Measurements from ENCODE around the gene HOTAIR. TPM values are rescaled to one million over a fixed set of nuclear protein-coding genes. Genes with fewer than 3 reads are reported as not detected.
A peak's percentile ranks its signal among the peaks of the same experiment; 100 is the strongest.

Gene HOTAIR
- polyA plus RNA-seq, 1 donor = 7.6 TPM

DNA sequence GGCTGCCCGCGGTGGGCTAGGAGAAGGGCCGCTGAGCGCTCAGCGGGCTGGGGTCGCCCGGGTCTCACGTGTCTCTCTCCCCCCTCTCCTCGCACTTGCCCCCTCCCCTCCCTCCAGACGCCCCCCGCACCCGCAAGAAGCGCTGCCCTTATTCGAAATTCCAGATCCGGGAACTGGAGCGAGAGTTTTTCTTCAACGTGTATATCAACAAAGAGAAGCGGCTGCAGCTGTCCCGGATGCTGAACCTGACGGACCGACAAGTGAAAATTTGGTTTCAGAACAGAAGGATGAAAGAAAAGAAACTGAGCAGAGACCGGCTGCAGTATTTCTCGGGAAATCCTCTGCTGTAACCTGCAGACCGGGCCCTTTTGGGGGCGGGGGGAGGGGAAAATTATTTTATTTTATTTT, 314 bp upstream of the HOTAIR start:
- DNase-seq = peak; percentile 42

DNA sequence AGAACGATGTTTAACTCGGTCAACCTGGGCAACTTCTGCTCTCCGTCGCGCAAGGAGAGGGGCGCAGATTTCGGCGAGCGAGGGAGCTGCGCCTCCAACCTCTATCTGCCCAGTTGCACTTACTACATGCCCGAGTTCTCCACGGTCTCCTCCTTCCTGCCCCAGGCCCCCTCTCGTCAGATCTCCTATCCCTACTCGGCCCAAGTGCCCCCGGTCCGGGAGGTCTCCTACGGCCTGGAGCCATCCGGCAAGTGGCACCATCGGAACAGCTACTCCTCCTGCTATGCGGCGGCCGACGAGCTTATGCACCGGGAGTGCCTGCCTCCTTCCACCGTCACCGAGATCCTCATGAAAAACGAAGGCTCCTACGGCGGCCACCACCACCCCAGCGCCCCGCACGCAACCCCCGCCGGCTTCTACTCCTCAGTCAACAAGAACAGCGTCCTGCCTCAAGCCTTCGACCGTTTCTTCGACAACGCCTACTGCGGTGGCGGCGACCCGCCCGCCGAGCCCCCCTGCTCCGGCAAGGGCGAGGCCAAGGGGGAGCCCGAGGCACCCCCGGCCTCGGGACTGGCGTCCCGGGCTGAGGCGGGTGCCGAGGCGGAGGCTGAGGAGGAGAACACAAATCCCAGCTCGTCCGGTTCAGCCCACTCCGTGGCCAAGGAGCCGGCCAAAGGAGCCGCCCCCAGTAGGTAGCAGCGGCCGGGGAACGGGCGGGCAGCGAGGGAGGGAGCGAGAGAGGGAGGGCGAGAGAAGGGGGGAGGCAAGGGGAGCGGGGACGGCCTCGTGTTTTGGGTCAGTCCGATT, 1.3 kb downstream of the HOTAIR start:
- DNase-seq = peak; percentile 66

DNA sequence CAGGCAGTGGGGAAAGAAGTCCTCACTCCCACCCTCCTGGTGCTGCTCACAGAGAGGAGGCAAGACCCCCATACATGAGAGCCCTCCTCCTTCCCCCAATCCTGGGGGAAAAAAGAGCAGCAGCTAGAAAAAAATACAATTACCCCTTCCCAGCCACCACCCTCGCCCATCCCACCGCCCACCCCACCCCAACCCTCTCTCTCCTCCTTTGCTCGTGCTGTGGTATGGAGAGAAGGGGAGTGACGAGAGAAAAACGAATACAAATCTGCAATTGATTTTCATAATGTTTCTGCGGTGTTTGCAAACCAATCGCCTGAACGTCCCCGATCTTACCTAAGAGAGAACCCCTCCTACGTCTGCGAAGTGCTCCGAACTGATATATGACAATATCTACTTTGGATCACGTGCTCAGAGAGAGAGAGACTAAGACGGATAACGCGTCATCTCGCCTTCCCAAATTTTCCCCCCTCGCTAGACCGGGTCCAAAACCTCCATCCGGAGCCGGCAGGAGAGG, 2.0 kb downstream of the HOTAIR start, which contains the start of gene HOXC11:
Gene HOXC11 (plus strand): TSS at position 405 of the 514 bp plus-strand sequence. CDS start 116 bp downstream, outside the sequence.
- DNase-seq = no peak

DNA sequence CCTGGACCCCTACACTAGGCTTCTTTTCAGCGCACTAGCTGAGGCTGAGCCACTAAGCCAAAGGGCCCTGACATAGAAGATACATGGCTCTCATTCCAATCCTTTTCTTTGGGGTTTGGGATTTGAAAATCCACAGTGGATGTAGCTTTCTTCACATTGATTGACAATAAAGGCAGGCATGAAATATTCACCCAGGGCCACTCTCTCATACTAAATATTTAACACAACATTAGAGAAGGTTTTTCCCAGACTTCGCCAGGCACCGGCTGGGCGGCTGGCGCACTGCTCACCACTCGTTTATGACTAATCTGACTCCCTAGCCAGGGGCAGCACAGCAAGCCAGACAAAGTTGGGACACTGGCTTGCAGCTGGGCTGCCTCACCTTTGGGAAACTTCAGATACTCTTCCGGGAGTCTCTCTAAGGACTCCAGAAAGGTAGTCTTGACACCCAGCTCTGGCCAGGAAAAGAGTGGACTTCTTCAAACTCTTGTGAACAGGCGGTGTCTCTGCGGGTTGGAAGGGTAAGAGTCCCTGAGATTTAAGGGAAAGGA, 2.5 kb downstream of the HOTAIR start:
- DNase-seq = no peak

DNA sequence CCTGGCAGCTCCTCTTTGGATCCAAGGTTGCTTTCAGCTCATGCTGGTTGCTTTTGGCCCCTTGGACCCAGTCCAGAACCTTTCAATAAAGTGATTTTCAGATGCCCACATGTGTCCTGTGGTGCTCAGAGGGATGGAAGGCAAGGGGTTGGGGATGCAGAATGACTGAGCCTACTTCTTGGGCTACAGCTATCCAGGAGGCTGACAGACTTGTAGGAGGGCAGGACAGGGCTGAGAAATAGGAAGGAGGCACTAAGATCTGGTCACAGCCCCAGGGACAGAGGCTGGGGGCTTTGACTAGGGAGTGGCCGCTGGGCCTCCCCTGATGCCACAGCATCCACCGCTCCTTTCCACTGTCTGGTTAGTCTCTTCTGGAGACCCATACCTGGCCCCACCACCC, 3.1 kb downstream of the HOTAIR start:
- no peak for DNase-seq

DNA sequence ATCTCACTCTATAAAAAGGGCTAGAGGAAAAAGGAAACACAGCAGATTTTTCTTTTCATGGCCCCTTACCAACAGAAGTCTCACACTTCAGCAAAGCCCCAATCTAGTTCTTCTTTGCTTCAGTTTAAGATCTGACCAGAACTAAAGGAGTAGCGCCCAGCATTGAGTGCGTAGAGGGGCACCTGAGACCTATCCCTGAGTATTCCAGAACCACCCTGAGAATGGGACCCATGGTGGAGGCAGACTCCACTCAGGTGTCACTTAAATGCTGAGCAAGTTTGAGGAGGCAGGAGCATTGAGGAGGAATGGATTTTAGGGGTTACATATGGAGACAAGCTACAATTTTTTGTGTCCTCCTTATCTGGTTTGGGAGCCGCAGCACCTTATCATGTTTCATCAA, 3.6 kb downstream of the HOTAIR start:
- DNase-seq = no peak

DNA sequence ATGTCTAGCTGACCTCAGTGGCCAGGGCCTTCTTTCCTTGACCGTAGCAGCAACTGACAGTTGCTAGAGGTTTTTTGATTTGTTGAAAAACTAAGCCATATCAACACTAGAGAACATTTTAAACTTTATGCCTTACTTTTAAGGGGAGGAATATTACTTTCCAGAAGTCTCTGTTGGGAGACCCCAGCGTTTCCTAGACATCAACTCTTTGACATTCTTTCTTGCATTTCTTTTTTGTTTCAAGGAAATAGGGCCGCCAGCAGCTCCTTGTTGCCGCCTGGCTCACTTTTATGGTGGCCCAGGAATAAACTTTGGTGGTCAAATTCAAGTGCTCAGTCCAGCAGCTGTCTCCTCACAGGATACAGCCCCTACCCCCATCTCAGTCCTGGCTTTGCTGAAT, 4.3 kb downstream of the HOTAIR start:
- no peak for DNase-seq

DNA sequence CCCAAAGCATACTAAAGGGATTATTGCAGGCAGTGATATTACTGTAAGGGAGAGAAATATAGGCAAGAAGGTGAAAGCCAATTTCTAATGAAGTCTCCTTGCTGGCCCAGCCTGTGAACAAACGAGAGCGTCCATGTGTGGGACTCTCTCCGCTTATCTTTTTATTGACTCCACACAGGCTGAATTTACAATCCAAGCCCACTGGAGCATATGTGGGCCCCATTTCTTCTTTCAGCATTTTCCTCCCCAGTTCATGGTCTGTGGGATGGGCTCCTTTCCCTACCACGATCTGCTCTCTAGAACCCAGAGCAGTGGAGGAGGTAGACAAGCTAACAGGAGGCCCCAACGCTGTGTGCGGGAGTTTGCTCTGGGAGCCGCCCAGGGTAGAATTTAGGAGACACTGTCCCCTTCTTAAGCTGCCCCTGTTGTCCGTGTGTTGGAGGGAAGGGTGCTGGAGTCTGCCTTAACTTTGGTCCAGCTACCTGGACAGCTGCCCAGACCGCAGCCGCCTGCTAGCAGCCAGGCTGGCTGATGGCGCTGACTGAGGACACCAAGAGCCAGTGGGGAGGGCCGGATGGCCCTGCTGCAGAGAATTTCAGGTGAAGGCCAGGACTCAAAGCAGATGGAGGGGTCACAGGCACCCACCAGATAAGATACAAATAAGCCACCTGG, 5.0 kb downstream of the HOTAIR start:
- no peak for DNase-seq

DNA sequence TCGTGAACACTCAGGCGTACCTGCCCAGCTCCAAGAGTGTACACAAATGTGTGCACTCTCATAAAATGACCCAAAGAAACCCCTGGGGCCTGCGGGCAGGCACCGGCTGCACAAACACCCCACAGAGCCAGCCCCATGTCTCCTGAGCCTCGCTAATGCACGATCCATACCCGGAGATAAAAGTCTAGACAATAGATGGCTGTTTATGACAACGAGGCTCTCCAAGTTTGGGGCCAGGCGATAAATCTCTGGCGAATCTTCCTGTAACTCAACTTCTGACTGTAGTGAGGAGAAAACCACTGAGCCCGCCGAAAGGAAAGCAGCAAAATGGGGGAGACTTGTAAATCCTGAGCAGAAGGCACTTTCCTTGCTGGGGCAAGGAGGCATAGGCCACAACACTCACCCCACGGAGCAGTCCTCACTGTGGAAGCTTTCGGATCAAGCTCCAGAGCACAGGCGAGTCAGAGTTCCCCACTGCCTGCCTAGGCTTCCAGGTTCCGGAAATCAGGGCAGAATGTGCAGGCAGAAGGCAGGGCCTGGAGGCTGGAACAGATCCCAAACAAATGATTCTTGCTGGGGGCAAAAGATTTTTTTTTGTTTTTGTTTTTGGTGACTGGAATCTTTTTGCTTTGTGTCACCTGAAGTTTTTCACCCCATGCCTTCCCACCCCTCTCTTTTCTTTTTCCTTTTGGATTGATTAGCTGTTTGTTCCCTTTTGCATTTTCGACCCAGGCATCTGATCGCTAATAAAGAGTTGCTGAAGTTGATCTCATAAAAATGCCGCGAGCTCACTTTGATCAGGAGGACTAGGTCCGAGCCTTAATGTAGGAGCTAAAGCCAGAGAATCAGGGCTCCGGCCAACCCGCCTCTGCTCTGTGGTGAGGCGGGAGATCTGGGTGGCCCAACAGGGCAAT, 6.3 kb downstream of the HOTAIR start:
- DNase-seq = no peak

DNA sequence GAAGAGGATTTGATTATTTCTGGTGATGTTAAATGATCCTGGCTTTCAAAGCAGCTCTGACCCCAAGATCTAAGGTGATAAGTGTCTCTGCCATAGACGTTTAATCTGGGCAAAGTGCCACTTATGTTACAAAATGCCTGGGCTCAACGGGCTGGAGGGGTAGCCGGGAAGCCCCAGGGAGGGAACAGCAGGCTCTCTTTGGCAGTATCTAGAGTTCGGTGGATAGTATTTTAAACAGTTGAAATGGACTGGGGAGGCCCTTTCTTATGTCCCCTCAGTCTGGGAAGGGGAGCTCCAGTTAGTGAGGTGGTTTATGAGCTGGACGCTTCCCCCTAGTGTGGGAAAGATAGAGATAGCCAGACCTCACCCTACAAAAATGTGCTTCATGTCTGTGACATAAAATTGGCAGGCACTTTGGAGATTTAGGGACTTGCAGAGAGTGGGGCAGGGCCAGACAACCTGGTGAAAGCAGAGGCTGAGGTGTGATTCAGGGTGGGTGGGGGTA, 7.3 kb downstream of the HOTAIR start:
- no peak for DNase-seq

DNA sequence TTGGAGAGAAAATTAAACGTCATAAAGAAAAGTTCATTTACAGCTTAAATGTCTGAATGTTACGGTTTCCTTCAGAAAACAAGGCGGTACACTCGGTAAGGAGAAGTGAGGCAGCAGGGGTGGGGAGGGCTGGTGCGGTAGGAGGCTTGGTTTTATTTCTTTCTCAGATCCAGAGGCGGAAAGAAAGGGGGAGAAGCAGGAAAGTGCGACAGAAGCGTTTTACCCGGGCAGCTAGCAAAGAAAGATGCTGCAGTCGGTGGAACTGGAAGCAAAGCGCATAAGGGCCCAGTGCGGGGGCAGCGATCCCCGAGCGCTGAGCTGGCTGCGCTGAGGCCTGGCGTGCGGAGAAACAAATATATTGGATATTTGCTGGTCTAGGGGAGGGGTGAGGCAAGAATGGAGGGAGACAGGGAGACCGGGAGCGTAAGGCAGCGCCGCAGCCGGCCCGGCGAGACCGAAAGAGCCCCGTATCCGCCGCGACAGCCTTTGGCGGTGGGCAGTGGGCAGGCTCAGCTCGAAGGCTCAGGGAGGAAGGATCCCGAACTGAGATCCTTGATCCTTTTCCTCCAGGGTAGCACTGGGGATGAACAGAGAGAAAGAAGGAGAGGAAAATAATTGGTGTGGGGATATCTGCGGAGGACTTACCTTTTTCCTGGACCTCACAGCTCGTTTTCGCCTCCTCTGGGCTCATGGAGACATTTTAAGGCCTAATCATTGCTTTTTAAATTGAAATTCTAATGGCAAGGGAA, 8.2 kb downstream of the HOTAIR start:
- no peak for DNase-seq

DNA sequence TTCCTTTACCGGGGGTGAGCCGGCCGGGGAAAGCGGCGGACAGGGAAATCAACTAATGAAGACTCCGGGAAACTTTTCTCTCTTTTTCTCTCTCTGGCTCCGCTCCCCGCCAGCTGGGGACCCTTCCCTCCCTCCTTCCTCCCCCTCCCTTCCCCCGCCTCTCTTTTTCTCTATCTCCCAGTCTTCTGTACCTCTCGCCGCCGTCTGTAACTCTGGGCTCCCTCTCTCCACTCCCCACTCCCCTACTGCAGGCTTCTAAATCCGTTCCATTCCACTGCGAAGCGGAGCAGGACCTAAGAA, 8.7 kb downstream of the HOTAIR start:
- no peak for DNase-seq

DNA sequence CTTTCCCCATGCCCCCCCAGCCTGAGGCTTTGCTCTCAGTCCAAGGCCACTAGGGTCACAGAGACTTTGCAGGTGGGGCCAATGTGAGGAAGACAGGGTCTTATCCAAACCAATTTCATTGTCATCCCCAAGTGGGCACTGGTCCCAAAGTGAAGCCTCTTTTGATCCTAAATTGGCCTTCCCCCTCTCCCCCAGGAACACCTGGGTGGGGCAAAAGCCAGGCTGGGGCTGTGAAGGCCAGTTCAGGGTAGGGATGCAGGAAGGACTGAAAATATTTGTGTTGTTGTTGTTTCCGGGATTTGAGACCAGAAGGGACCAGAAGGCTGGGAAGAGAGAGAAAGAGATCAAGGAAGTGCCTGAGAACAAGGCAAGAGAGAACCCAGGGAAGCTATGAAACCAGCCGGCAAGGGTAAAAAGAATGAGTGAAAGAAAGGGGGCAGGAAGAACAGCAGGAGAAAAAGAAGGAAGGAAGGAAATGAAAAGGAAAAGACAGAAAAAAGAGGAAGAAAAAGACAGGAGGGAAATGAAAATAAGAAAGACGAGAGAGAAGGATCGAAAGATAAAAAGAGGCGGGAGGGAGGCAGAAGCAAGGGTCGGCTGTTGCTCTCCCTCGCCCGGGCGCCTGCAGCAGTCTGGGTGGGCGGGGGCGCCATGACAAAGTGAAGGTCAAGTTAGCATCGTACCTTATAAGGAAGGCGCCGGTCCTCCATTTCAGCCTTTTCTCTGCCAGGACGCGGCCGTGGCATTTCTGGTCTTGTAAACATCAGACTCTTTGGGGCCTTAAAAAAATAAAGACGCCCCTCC, 9.3 kb downstream of the HOTAIR start:
- peak; percentile 83 for DNase-seq

DNA sequence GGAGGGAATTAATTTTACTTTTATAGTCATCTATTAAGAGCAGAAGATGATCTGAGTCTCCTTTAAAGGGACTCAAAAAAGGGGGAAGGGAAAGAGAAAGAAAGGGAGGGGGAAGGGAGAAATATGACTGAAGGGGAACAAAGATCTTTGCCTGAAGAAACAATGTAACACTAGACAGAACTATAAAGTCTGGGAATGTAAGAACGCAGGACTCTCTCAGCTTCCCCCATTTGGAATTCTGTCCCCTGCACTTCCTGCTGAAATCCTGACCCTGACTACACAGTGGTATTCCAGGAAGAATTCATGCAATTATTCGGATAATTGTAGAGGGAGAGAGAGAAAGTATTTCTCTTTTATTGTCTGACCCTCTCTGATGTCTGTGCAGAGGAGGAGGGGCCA, 10.4 kb downstream of the HOTAIR start:
- DNase-seq = no peak

DNA sequence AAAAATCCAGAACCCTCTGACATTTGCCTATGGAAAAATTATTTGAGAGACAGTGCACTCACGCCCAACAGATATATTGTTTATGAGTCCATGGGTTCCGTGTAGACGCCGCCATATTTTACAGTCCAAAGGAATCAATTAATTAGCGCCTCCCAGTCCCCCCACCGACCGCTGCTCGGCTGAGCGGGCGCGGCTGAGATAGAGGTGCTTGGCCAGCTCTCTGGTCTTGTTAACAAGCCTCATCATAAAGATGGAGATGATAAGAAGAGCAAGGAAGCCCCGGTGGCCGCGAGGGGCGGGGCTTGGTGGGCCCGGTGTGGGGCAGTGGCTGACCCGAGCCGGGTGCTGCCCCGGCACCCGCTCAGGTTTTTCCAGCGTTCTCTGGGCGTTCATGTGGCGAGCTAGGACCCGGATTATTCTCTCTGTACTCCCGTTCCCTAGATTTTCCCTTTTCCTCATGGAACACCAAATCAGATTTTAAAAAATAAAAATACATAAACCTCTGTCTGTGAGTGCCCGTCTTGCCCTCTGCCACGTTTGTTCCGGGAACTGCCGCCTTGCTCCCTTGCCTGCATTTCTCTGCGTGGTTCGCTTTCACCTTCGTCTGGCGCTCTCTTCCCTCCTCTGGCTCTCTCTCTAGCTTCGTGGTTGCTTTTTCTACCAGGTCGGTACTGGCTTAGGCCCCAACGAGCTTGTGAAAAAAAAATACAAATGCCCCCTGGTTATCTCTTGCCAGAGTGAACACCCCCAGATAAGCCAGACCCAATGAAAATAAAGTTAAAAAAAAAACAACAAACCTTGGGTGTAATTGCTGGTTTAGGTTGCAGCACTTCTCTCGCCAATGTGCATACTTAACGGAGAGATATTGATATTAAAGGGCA, 11.1 kb downstream of the HOTAIR start:
- no peak for DNase-seq

DNA sequence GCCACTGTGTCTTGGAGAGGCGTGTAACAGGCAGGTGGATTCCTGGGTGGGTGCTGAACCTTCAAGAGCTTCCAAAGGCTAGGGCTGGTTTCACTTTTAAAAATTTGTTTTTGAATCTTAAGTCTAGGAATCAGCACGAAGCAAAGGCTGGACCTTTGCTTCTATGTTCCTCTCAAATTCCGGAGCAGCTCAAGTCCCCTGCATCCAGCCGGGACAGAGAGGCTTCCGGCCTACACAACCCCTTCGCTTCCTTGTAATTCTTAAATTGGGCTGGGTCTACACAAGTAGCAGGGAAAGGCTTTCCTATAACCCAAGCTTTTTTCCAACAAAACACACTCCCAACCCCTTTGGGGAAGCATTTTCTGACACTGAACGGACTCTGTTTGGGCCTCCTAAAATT, 11.7 kb downstream of the HOTAIR start:
- no peak for DNase-seq

DNA sequence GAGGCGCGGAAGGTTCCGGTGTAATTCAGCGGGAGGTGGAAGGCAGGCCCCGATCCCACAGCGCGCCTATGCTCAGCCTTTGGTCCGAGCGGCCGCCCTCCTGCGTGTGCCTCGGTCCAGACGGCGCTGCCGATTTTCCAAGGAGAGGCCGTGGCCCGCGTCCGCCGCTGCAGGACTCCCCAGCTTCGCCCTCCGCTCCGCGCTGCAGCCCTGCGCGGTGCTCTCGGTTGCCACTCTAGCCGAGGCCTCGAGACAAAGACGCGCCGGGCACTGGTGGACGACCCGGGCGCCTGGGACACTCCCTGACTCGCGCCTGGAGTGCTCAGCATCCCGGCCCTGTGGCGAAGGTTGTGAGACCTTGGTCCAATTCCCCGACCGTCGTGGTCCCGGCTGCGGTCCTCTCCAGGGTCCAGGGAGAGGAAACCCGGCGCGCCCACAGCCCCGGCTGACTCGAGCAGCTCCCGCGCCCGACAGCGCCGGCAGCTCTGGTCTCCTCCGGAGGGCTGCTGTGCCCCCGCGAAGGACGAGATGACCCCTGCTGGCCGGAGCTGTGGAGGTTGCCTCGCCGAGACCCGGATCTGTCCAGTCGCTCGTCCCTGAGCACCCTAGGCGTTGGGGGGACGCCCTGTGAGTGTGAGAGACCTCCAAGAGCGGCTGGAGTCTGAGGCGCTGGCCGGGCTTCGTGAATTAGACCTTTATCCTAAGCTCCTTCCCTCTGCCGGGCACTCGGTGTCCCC, 13.6 kb downstream of the HOTAIR start:
- no peak for DNase-seq

DNA sequence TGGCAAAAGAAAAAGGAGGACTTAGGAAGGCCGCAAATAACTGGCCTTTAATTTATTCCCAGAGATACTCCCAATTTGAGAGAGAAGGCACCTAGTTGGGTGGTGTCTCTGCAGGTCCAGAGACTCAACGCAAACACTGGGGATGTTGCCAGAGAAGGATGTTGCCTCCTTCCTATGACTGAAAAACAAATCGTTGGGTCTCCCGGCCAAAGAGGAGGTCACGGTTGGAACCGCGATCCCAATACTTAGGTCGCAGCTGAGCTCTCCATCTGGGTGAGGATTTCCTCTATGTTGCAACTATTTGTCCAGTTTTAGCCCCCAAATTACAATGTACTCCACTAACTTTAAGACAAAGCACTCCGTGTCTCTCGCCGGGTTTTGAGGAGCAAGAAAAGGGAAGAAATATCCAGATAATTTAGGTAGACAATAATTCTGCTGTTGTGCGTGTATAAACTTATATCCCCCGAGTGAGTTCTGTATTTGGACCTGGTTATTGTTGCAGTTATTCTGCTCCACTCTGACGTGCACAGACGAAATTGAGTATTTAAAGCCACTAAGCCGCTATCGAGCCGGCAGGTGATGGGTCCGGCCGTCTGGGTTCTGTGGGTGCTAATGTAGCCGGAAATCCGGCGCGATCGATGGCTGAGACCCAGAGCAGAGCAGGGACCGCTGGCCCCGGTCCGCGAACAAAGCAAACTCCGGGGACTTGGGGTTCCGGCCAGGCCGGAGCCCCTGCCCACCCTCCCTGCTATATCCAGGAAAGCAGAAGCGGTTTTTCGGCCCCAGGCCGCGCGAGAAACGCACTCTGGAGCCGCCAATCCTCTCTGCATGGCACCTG, 14.3 kb downstream of the HOTAIR start:
- DNase-seq = no peak
